Measurements from ENCODE around the gene HELT. TPM values are rescaled to one million over a fixed set of nuclear protein-coding genes. Genes with fewer than 3 reads are reported as not detected.

Gene HELT
- polyA plus RNA-seq, 1 experiment, result not detected

GRCh38 chr4:185018834-185019455, 655 bp downstream of the HELT start:
- CTCF ChIA-PET, result no interaction called here
- POLR2A ChIA-PET, result no interaction called here
- Histone ChIP-seq H3K36me3 (ENCODE audit: control insufficient read depth, insufficient read depth, low read length) (no peaks in the 10 kb centered on the region), H3K4me3 (ENCODE audit: low read depth, low read length) (no peak overlapping the region), H3K27me3 (ENCODE audit: control insufficient read depth, insufficient read depth, low read length) (peaks cover 52% of the 10 kb centered on the region)
- TF ChIP-seq CTCF (IDR thresholded peaks at IDR 0.05; ENCODE audit: insufficient read depth, low read depth, low read length), result no peak
- DNase-seq (ENCODE audit: low read depth), result no peak

GRCh38 chr4:185019456-185020292, 1.4 kb downstream of the HELT start:
- Histone ChIP-seq H3K4me3 (ENCODE audit: low read depth, low read length) (no peak overlapping the region), H3K27me3 (ENCODE audit: control insufficient read depth, insufficient read depth, low read length) (peaks cover 49% of the 10 kb centered on the region), H3K36me3 (ENCODE audit: control insufficient read depth, insufficient read depth, low read length) (no peaks in the 10 kb centered on the region)
- DNase-seq (ENCODE audit: low read depth), result no peak
- ChIA-PET CTCF (no interaction called here), POLR2A (no interaction called here)
- TF ChIP-seq CTCF (IDR thresholded peaks at IDR 0.05; ENCODE audit: insufficient read depth, low read depth, low read length), result no peak

- DNase-seq (ENCODE audit: low read depth), result no peak
- ChIA-PET POLR2A (no interaction called here), CTCF (no interaction called here)
- TF ChIP-seq CTCF (IDR thresholded peaks at IDR 0.05; ENCODE audit: insufficient read depth, low read depth, low read length), result no peak
- Histone ChIP-seq H3K4me3 (ENCODE audit: low read depth, low read length) (no peak overlapping the region), H3K36me3 (ENCODE audit: control insufficient read depth, insufficient read depth, low read length) (no peaks in the 10 kb centered on the region), H3K27me3 (ENCODE audit: control insufficient read depth, insufficient read depth, low read length) (peaks cover 48% of the 10 kb centered on the region)
Observed at GRCh38 chr4:185020293-185020808, 2.1 kb downstream of the HELT start.

DNA sequence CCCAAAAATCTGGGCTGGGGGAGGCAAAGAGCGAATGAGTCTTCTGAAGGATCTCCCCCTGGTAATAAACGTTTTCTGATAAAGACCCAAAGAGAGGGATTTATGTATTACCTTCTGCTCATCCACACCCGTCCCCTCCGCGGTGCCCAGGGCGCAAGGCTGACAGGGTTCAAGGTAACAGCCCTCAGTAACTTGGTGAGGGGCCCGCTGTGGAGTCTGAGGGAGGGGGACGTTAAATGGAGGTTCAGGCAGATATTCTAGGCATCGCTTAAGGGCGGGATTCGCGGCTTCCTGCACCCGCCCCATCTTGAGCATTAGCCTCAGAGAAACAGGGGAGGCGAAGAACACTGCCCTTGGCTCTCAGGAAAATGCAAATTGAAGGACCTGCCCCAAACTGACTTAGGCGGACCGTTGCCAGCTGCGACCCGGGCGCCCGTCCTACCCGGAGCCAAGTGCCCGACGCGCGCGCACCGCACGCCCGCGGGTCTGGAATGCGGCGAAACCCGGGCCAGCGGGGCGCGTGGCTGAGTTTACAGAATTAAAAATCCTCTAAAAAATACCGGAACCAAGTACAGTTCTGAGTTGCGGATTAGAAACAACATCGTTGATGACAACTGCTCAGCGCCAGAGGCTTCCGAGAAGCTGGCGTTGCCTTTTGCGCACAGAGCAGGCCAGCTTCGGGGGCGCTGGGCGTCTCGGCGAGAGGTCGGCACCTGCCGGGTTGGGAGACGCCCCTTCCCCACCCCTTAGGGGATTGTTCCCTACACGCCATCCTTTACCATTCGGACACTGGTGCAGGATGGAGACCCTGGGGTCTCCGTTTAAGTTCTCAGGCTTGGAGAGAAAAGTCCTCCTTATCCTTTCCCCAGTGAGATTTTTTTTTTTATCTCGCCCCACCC, 2.8 kb downstream of the HELT start:
- no peak for DNase-seq (ENCODE audit: low read depth)
- H3K36me3 ChIP-seq (ENCODE audit: control insufficient read depth, insufficient read depth, low read length), result no peaks in the 10 kb centered on the region
- TF ChIP-seq CTCF (IDR thresholded peaks at IDR 0.05; ENCODE audit: insufficient read depth, low read depth, low read length), result no peak
- CTCF ChIA-PET, result no interaction called here
- no peak overlapping the region for H3K4me3 ChIP-seq (ENCODE audit: low read depth, low read length)
- POLR2A ChIA-PET, result no interaction called here
- H3K27me3 ChIP-seq (ENCODE audit: control insufficient read depth, insufficient read depth, low read length), result peaks cover 43% of the 10 kb centered on the region
